ENCODE measurements around the gene KIF7. TPM values are rescaled to one million over a fixed set of nuclear protein-coding genes. Genes with fewer than 3 reads are reported as not detected.

Gene KIF7
- total RNA-seq, 6 experiments from 2014 or later, result 0.34 to 0.92 (median 0.48) TPM

DNA sequence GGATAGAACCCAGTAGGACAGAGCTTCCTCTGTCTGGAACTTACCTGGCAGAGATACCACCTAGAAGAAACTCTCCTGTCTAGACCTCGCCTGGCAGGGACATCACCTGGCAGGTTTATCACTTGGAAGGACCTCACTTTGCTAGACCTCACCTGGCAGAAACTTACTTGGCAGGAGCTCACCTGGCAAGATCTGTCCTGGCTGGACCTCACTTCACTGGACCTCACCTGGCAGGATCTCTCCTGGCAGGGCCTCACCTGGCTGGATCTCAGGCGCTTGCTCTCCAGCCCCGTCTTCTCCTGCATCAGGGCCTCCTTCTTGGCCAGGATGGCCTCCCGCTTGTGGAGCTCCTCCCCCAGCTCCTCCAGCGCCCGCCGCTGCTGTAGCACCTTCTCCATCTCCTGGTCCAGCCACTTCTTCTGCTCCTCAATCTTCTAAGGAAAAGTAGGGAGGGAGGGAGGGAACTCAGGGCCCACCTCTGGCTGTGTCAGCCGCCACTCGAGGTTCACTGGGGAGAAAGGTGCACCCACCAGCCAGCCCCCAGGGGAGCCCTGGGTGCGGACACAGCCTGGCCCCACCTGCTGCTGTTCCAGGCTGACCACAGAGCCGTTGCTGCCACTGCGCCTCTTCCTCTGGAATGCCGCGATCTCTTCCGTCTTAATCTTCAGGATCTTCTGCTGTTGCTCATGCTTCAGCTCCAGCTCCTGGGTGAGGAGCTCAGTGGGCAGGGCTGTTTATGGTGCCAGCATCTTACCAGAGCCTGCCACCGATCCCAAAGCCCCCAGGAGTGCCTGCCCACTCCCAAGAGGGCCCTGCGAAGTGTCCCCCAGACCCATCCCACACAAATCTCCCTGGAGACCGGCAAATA, 22.5 kb downstream of the KIF7 start:
- Histone ChIP-seq H3K27me3 (no peaks in the 10 kb centered on the region), H3K9me3 (no peaks in the 10 kb centered on the region), H3K4me1 (no peaks in the 10 kb centered on the region), H3K27ac (no peak overlapping the region), H3K36me3 (no peaks in the 10 kb centered on the region), H3K4me3 (no peak overlapping the region)
- TF ChIP-seq CTCF (IDR thresholded peaks at IDR 0.05) (no peak), POLR2A (IDR thresholded peaks at IDR 0.05) (no peak)
- DNase-seq, result no peak
- 93% methylated on average over 7 of the region's 18 CpGs for WGBS (ENCODE audit: insufficient coverage, low coverage, low lambda C conversion rate, missing lambda C conversion rate)
- ATAC-seq, result no peak
- intact Hi-C loops (cut with DNase I), result no loop called here

DNA sequence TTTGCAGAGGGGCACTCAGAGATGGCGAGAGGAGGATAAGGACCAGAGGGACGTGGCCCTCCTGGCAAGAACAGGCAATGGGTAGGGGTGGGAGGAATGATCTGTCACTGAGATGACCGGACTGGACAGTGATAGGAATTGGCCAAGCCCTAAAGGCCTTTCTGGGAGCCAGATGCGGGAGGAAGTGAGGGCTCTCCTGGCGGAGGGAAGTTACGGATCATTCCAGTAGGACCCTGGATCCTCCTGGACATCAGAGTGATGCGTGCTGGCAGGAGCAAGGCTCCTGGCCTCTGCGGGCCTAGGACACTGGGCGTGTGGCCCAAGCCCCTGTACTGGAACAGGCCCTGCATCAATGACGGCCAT, 23.4 kb downstream of the KIF7 start:
- no peak for ATAC-seq
- Histone ChIP-seq H3K36me3 (no peaks in the 10 kb centered on the region), H3K27me3 (no peaks in the 10 kb centered on the region), H3K9me3 (no peaks in the 10 kb centered on the region), H3K4me1 (no peaks in the 10 kb centered on the region), H3K27ac (no peak overlapping the region), H3K4me3 (no peak overlapping the region)
- WGBS (ENCODE audit: insufficient coverage, low coverage, low lambda C conversion rate, missing lambda C conversion rate), result 0% methylated on average over 1 of the region's 10 CpGs
- intact Hi-C loops (cut with DNase I), result no loop called here
- no peak for TF ChIP-seq POLR2A (IDR thresholded peaks at IDR 0.05)
- TF ChIP-seq CTCF (IDR thresholded peaks at IDR 0.05), result no peak
- no peak for DNase-seq

DNA sequence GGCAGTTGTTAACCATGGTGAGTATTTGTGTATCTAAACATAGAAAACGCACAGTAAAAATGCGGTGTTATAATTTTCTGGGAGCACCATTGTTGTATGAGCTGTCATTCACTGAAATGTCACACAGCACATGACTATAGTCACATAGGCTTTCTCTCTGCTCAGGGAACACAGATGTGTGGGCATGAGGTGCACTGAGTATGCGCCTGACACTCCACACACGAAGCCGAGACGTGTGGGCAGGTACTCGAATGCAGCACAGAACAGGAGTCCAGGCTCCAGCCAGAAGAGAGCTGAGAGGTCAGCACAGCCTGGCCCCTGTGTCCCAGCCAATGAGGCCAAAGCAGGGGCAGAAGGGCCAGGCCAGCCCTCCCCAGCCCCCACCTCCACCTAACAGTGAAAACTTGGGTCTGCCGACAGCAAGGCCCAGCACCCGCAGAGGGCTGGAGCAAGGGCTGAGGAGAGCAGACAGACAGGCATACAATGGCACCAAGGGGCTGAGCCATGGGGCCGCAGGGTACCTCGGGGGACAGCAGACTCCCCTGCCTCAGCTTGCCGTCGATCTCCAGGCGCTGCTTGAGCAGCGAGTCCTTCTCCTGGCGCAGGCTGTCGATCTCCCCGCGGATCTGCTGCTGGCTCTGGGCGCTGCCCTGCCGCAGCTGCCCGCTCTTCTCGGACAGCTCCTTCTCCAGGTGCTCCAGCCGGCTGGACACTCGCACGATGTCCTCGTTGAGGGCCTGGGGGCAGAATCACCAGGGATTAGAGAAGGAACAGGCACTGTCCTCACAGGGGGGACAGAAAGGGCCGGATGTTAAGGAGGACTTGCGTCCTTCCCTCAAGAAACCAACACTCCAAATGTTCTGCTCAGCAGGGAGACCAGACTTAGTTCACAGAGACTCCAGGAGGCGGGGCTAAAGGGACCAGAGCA, 24.0 kb downstream of the KIF7 start:
- Histone ChIP-seq H3K4me3 (no peak overlapping the region), H3K4me1 (no peaks in the 10 kb centered on the region), H3K9me3 (no peaks in the 10 kb centered on the region), H3K36me3 (no peaks in the 10 kb centered on the region), H3K27ac (no peak overlapping the region), H3K27me3 (no peaks in the 10 kb centered on the region)
- TF ChIP-seq POLR2A (IDR thresholded peaks at IDR 0.05) (no peak), CTCF (IDR thresholded peaks at IDR 0.05) (no peak)
- no peak for DNase-seq
- ATAC-seq, result peak in 1 of 4 donors; percentile 7
- 95% methylated on average over 6 of the region's 30 CpGs for WGBS (ENCODE audit: insufficient coverage, low coverage, low lambda C conversion rate, missing lambda C conversion rate)
- intact Hi-C loops (cut with DNase I), result no loop called here

DNA sequence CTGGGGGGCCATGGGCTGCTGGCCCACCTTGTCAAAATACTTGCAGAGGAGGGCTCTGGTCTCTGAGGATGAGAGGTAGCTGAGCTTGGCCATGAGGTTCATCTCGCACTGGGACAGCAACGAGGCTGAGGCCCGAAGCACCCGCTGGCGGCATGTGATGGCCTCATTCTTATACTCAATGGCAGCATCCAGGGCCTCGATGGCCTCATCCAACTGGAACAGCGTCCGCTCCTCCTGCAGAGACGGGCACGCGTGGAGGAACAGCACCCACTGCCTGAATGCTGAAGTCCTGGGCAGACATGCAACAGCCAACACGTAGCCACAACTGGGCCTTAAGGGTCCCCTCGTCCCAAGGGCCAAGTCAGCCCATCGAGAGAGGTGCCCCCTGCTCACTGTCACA, 25.0 kb downstream of the KIF7 start:
- Histone ChIP-seq H3K27ac (no peak overlapping the region), H3K9me3 (no peaks in the 10 kb centered on the region), H3K4me3 (no peak overlapping the region), H3K27me3 (no peaks in the 10 kb centered on the region), H3K36me3 (no peaks in the 10 kb centered on the region), H3K4me1 (no peaks in the 10 kb centered on the region)
- intact Hi-C loops (cut with DNase I), result no loop called here
- WGBS (ENCODE audit: insufficient coverage, low coverage, low lambda C conversion rate, missing lambda C conversion rate), result no CpG with 5 or more reads among the region's 14 CpGs
- ATAC-seq (no peak), DNase-seq (peak in 1 of 3 donors; percentile 39)
- TF ChIP-seq POLR2A (IDR thresholded peaks at IDR 0.05) (no peak), CTCF (IDR thresholded peaks at IDR 0.05) (no peak)
